Mucosa of descending colon (tissue), 3 donors: ENCODE data around the gene SEMA6A. TPM values are rescaled to one million over a fixed set of nuclear protein-coding genes. Genes with fewer than 3 reads are reported as not detected.

ENCODE experiments used
- ATAC-seq: fragments of 200-7000 bp; cut with Tn5 transposase; one replicate; pipeline ENCODE4 v1.9.1; 2020; ENCODE audit warnings: mild to moderate bottlenecking, moderate library complexity
- DNase-seq, 3 donors: peaks; one replicate each; pipeline ENCODE4 v3.0.0-alpha.2; 2020
- H3K36me3 ChIP-seq: fragments of 200-600 bp; one replicate; pipeline ENCODE4 v1.8.0; 2021; ENCODE audit warnings: low read depth, mild to moderate bottlenecking
- H3K4me1 ChIP-seq: fragments of 200-600 bp; one replicate; pipeline ENCODE4 v1.8.0; 2021; ENCODE audit warnings: low read depth, mild to moderate bottlenecking
- H3K4me3 ChIP-seq: fragments of 200-600 bp; one replicate; pipeline ENCODE4 v1.8.0; 2021; ENCODE audit warnings: mild to moderate bottlenecking
- H3K9me3 ChIP-seq: fragments of 200-600 bp; one replicate; pipeline ENCODE4 v1.8.0; 2021; ENCODE audit warnings: mild to moderate bottlenecking
- CTCF ChIP-seq: fragments of 200-600 bp; IDR thresholded peaks from one replicate; pipeline ENCODE4 v1.8.0; 2022; ENCODE audit warnings: antibody characterized with exemption, mild to moderate bottlenecking
- intact Hi-C, 2 donors: fragments of 100-400 bp; cut with DNase I in 1 of 2; cut with micrococcal nuclease in 1 of 2; formaldehyde crosslinking; loops; one replicate each; pipeline versions ENCODE4 v1.11.0 to v1.11.1; 2022; cut with DNase I, micrococcal nuclease
- long read RNA-seq, 2 donors: library from polyadenylated mRNA; unstranded; transcript quantifications; one replicate each; pipeline ENCODE4 v2.0.0, GENCODE V29; 2019 to 2021
- total RNA-seq, 3 donors: library from RNA; stranded (reverse); fragmentation: NEBNext Ultra II Directional in 2 of 3; extraction: Animal tissue kit (Norgen Biotek cat#: 25700) in 2 of 3; gene quantifications; one replicate each; pipeline versions ENCODE4 v1.2.1 to v1.2.4, GENCODE V29; 2021 to 2023
- donor health status: DM: no; HTN: no; CAD: no; lungs with moderate emphysema.
- donor health status: DM: no; HTN: no; CAD: no.
- donor health status: DM: no; HTN: yes; CAD: no.

The SEMA6A gene, protein sequence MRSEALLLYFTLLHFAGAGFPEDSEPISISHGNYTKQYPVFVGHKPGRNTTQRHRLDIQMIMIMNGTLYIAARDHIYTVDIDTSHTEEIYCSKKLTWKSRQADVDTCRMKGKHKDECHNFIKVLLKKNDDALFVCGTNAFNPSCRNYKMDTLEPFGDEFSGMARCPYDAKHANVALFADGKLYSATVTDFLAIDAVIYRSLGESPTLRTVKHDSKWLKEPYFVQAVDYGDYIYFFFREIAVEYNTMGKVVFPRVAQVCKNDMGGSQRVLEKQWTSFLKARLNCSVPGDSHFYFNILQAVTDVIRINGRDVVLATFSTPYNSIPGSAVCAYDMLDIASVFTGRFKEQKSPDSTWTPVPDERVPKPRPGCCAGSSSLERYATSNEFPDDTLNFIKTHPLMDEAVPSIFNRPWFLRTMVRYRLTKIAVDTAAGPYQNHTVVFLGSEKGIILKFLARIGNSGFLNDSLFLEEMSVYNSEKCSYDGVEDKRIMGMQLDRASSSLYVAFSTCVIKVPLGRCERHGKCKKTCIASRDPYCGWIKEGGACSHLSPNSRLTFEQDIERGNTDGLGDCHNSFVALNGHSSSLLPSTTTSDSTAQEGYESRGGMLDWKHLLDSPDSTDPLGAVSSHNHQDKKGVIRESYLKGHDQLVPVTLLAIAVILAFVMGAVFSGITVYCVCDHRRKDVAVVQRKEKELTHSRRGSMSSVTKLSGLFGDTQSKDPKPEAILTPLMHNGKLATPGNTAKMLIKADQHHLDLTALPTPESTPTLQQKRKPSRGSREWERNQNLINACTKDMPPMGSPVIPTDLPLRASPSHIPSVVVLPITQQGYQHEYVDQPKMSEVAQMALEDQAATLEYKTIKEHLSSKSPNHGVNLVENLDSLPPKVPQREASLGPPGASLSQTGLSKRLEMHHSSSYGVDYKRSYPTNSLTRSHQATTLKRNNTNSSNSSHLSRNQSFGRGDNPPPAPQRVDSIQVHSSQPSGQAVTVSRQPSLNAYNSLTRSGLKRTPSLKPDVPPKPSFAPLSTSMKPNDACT
- 100 to 1,000 TPM in 2 of 3 donors, 10 to 100 TPM in 1; 90.0 to 137 (median 106) TPM for total RNA-seq
- long read RNA-seq, donor 1, partial matches to known transcripts: 3 of 17 reads
- long read RNA-seq, donor 1, other reads (novel, unspliced or antisense): 14 of 17 reads
- long read RNA-seq, donor 2, full-length matches to known transcripts: 1 of 14 reads
- long read RNA-seq, donor 2, partial matches to known transcripts: 1 of 14 reads
- long read RNA-seq, donor 2, other reads (novel, unspliced or antisense): 12 of 14 reads

GRCh38 chr5:116574367-116575325, at the start of gene SEMA6A:
Gene SEMA6A, minus strand, starts transcription at chr5:116574823. Its CDS starts 69,879 bp downstream, at chr5:116504944.
- Histone ChIP-seq H3K36me3 (no peaks in the 10 kb centered on the region), H3K4me3 (peak within 1 kb of the TSS; percentile 59), H3K9me3 (no peaks in the 10 kb centered on the region), H3K4me1 (no peaks in the 10 kb centered on the region)
- intact Hi-C loops: loop anchor here in 1 of 2 donors (10.0 kb wide), 1 partner anchor 440 kb away; no protein-coding TSS in a partner anchor
- ATAC-seq (peak; percentile 88), DNase-seq (peak; percentile 94 to 98 (median 97))
- no peak for TF ChIP-seq CTCF

DNA sequence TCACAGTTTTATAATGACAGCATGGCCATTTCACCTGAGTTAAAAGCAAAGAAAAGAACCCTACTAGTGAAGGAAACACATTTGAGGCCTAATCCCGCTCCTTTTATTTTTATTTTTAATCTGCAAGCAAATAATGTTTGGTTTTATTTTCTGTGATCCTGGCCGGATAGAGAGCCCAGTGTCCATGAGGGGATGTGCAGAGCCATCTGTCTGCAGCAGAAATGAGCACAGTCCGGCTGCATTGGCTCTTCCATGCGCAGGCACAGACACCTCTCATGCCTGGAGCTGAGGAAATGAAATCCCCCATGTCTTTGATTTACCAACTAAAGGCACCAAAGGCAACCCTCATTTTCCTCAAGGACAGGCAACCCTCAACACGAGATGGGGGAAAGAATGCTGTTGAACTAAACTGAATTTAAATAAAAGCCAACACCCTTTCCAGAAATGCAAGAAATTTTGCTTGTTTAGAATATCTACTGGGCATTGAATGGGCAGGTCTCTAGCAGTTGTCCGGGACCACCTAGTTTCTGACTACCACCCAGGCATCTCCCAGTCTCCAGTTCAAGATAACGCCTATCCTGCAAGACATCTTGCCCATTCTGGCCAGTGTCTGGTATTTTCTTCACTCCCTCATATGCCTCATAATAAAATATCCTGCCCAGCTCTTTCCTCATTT, 47.9 kb upstream of the SEMA6A start:
- no peak for ATAC-seq

GRCh38 chr5:116621599-116621998, 47.0 kb upstream of the SEMA6A start:
- ATAC-seq: no peak
- Histone ChIP-seq H3K4me1 (no peaks in the 10 kb centered on the region), H3K9me3 (no peaks in the 10 kb centered on the region), H3K36me3 (no peaks in the 10 kb centered on the region), H3K4me3 (no peak overlapping the region)
- intact Hi-C loops: no loop called here
- no peak for DNase-seq
- TF ChIP-seq CTCF: no peak

More for the DNA sequence above, 47.9 kb upstream of the SEMA6A start:
- Histone ChIP-seq H3K4me1 (no peaks in the 10 kb centered on the region), H3K36me3 (no peaks in the 10 kb centered on the region), H3K9me3 (no peaks in the 10 kb centered on the region), H3K4me3 (no peak overlapping the region)
- DNase-seq: no peak
- no peak for TF ChIP-seq CTCF
- intact Hi-C loops: no loop called here

- DNase-seq: no peak
- Histone ChIP-seq H3K4me1 (no peaks in the 10 kb centered on the region), H3K9me3 (no peaks in the 10 kb centered on the region), H3K36me3 (no peaks in the 10 kb centered on the region), H3K4me3 (no peak overlapping the region)
- no peak for ATAC-seq
- no peak for TF ChIP-seq CTCF
- intact Hi-C loops: no loop called here
Observed at GRCh38 chr5:116616876-116617275, 42.3 kb upstream of the SEMA6A start.
